ENCODE results near the gene ASPG. TPM values are rescaled to one million over a fixed set of nuclear protein-coding genes. Genes with fewer than 3 reads are reported as not detected.

Gene ASPG
- total RNA-seq, 1 donor from 2014 or later, result 3.6 TPM

GRCh38 chr14:104105822-104106470 is 20.4 kb downstream of the ASPG start:
- DNase-seq, result no peak

- no peak for DNase-seq
These were observed 21.0 kb downstream of the ASPG start for GRCh38 chr14:104106471-104106991.

- DNase-seq, result no peak
These were observed 21.6 kb downstream of the ASPG start for GRCh38 chr14:104107101-104107581.

GRCh38 chr14:104107611-104108569 is 22.4 kb downstream of the ASPG start:
- no peak for DNase-seq

GRCh38 chr14:104108570-104109541 is 23.4 kb downstream of the ASPG start:
- DNase-seq, result no peak

GRCh38 chr14:104109731-104110361 is 24.3 kb downstream of the ASPG start:
- no peak for DNase-seq

- DNase-seq, result no peak
These were observed 25.1 kb downstream of the ASPG start for GRCh38 chr14:104110491-104111209.

GRCh38 chr14:104111301-104112112 is 26.0 kb downstream of the ASPG start:
- no peak for DNase-seq

- DNase-seq, result no peak
These were observed 26.6 kb downstream of the ASPG start for GRCh38 chr14:104112113-104112505.

- no peak for DNase-seq
These were observed 27.4 kb downstream of the ASPG start for GRCh38 chr14:104112609-104113571.

GRCh38 chr14:104113631-104114420 is 28.3 kb downstream of the ASPG start:
- DNase-seq, result no peak

GRCh38 chr14:104114421-104115130 is 29.1 kb downstream of the ASPG start:
- DNase-seq, result no peak

- no peak for DNase-seq
These were observed 29.7 kb downstream of the ASPG start for GRCh38 chr14:104115131-104115600.

- DNase-seq, result no peak
These were observed 30.3 kb downstream of the ASPG start for GRCh38 chr14:104115691-104116287.

GRCh38 chr14:104116288-104116755 is 30.8 kb downstream of the ASPG start:
- no peak for DNase-seq

- DNase-seq, result no peak
These were observed 31.3 kb downstream of the ASPG start for GRCh38 chr14:104116756-104117340.

All from skin of body (tissue), 2 donors.